ENCODE measurements around the gene FER. TPM values are rescaled to one million over a fixed set of nuclear protein-coding genes. Genes with fewer than 3 reads are reported as not detected.

Gene FER
- total and polyA plus RNA-seq, 2 of the 8 experiments (the other 6 are each of a cell fraction or from before 2014, with no cell fraction given) = 1.3 to 15.8 TPM

DNA sequence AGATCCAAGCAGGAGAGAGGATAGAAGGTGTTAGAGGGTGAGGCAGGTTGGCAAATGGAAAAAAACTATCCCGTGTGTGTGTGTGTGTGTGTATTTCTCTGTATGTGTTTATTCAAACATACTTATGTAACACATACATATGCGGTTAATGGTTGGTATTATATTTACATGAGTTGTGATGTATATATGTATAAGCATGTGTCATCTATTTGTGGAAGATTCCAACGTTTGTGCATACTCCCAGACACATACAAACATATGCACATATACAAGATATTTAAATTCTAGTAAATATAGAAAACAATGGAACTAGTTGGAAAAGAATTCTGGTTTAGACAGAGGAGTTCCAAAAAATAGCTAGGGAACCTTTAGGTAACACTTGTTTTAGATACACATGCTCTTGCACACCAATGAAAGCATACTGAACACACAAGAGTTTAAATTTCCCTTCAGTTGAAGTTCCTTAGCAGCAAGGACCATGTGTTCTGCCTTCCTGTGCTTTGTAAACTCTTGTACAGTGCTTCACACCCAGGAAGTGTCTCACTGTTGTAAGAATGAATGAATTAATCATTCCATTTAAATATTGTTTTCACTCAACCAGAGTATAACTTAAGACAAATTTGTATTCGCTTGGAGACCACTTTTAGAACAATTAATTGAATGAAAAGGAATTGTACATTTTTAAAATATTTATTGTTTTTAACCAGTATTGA lies 257.8 kb downstream of the FER start (continued):
- no peak for TF ChIP-seq CTCF (IDR thresholded peaks at IDR 0.05; ENCODE audit: control extremely low read depth in 1 of 3, insufficient read depth in 1 of 3, low read depth in 1 of 3, low read length in 3 of 3)
- TF ChIP-seq JUND (IDR thresholded peaks at IDR 0.05; ENCODE audit: low read length) = no peak
- no peak for TF ChIP-seq ASH2L (IDR thresholded peaks at IDR 0.05; ENCODE audit: low read length)
- no peak for TF ChIP-seq SRF (IDR thresholded peaks at IDR 0.05; ENCODE audit: low read depth, low read length)
- no peak for TF ChIP-seq HDAC6 (IDR thresholded peaks at IDR 0.05; ENCODE audit: low read depth, low read length)
- TF ChIP-seq TEAD4 (IDR thresholded peaks at IDR 0.05; ENCODE audit: low read depth, low read length) = no peak
- no peak for TF ChIP-seq KDM1A (IDR thresholded peaks at IDR 0.05; ENCODE audit: borderline replicate concordance, low read length)
- no peak for TF ChIP-seq SUZ12 (IDR thresholded peaks at IDR 0.05; ENCODE audit: low read length)
- no peak for TF ChIP-seq RFX5 (IDR thresholded peaks at IDR 0.05; ENCODE audit: borderline replicate concordance, low read depth, low read length)
- TF ChIP-seq RXRA (IDR thresholded peaks at IDR 0.05; ENCODE audit: insufficient read depth, low read depth, low read length) = no peak
- TF ChIP-seq NRF1 (IDR thresholded peaks at IDR 0.05; ENCODE audit: low read depth, low read length) = no peak
